SU-DHL-6 (cell line): ENCODE results near the gene CUEDC1.

ENCODE experiments used
- H2AFZ ChIP-seq: fragments of 200-600 bp; sonication (generic); 2 replicates; pipeline ENCODE4 v1.6.1; 2014; ENCODE audit warnings: low read depth, mild to moderate bottlenecking, moderate library complexity, mixed read lengths, antibody characterized with exemption, low read length; ENCODE audit not compliant: severe bottlenecking
- H3F3A ChIP-seq: fragments of 200-600 bp; shearing (Covaris generic); 2 replicates; pipeline ENCODE4 v1.6.0; 2016; ENCODE audit warnings: antibody characterized with exemption, mild to moderate bottlenecking; ENCODE audit not compliant: insufficient read depth
- H3K27ac ChIP-seq: fragments of 200-600 bp; sonication (generic); 2 replicates; pipeline ENCODE4 v1.5.1; 2016; ENCODE audit warnings: low read depth, mild to moderate bottlenecking, low read length, moderate library complexity, mixed read lengths
- H3K27me3 ChIP-seq: fragments of 200-600 bp; sonication (generic), shearing (Covaris generic); 2 replicates; pipeline ENCODE4 v1.6.0; 2014; ENCODE audit warnings: mild to moderate bottlenecking, low read length
- H3K36me3 ChIP-seq: fragments of 200-600 bp; sonication (generic); 2 replicates; pipeline ENCODE4 v1.6.1; 2014; ENCODE audit warnings: mild to moderate bottlenecking, low read length, mixed read lengths
- H3K4me2 ChIP-seq: fragments of 300-600, 200-600 bp; shearing (Covaris generic), sonication (generic); 2 replicates; pipeline ENCODE4 v1.6.0; 2014; ENCODE audit warnings: low read length, low read depth, mild to moderate bottlenecking; ENCODE audit not compliant: poor library complexity, severe bottlenecking
- H3K4me3 ChIP-seq: fragments of 200-600 bp; sonication (generic); 2 replicates; pipeline ENCODE4 v1.5.1; 2014; ENCODE audit warnings: antibody characterized with exemption, low read length, mild to moderate bottlenecking, mixed read lengths; ENCODE audit not compliant: insufficient read depth, poor library complexity, severe bottlenecking
- H3K79me2 ChIP-seq: fragments of 200-600 bp; sonication (generic); 2 replicates; pipeline ENCODE4 v1.6.1; 2014; ENCODE audit warnings: mild to moderate bottlenecking, low read length, moderate library complexity; ENCODE audit not compliant: insufficient read depth
- H3K9ac ChIP-seq: fragments of 200-600 bp; sonication (generic); 2 replicates; pipeline ENCODE4 v1.7.0; 2014; ENCODE audit warnings: mild to moderate bottlenecking, low read length
- H3K9me2 ChIP-seq: fragments of 200-600 bp; sonication (generic); replicated peaks from 2 replicates; pipeline ENCODE4 v1.6.1; 2014; ENCODE audit warnings: low read length; ENCODE audit not compliant: insufficient read depth
- H3K9me3 ChIP-seq: fragments of 200-600 bp; sonication (generic); 2 replicates; pipeline ENCODE4 v1.6.1; 2014; ENCODE audit warnings: low read length, mixed read lengths; ENCODE audit not compliant: insufficient read depth
- H4K20me1 ChIP-seq: fragments of 200-600 bp; sonication (generic); 2 replicates; pipeline ENCODE4 v1.6.1; 2014; ENCODE audit warnings: low read depth, mild to moderate bottlenecking, antibody characterized with exemption, low read length, moderate library complexity, mixed read lengths
- EZH2phosphoT487 ChIP-seq: fragments of 200-600 bp; sonication (generic), shearing (Covaris generic); conservative IDR thresholded peaks from 2 replicates; pipeline ENCODE4 v1.6.1; 2018; ENCODE audit warnings: mild to moderate bottlenecking, antibody characterized with exemption, low read length, moderate library complexity, mixed read lengths
- TF ChIP-seq, protein P1 (sequence below): fragments of 200-600 bp; sonication (generic); IDR thresholded peaks from one replicate; pipeline ENCODE4 v1.5.1; 2017; ENCODE audit warnings: antibody characterized with exemption, mild to moderate bottlenecking, low read length, moderate library complexity; ENCODE audit not compliant: insufficient read depth, poor library complexity, severe bottlenecking

Gene CUEDC1

GRCh38 chr17:57879437-57880085 lies 75.7 kb downstream of the CUEDC1 start:
- Histone ChIP-seq H3K27me3 (no peaks in the 10 kb centered on the region), H3K9me3 (no peaks in the 10 kb centered on the region), H3K4me2 (no peak overlapping the region), H3K27ac (no peak overlapping the region), H3F3A (no peaks in the 10 kb centered on the region), H4K20me1 (no peaks in the 10 kb centered on the region), H3K4me3 (no peak overlapping the region), H3K36me3 (no peaks in the 10 kb centered on the region), H3K9me2 (no peaks in the 10 kb centered on the region), H3K9ac (no peak overlapping the region), H3K79me2 (no peaks in the 10 kb centered on the region), H2AFZ (no peak overlapping the region)
- TF ChIP-seq EZH2phosphoT487: no peak
- TF ChIP-seq, protein P1, sequence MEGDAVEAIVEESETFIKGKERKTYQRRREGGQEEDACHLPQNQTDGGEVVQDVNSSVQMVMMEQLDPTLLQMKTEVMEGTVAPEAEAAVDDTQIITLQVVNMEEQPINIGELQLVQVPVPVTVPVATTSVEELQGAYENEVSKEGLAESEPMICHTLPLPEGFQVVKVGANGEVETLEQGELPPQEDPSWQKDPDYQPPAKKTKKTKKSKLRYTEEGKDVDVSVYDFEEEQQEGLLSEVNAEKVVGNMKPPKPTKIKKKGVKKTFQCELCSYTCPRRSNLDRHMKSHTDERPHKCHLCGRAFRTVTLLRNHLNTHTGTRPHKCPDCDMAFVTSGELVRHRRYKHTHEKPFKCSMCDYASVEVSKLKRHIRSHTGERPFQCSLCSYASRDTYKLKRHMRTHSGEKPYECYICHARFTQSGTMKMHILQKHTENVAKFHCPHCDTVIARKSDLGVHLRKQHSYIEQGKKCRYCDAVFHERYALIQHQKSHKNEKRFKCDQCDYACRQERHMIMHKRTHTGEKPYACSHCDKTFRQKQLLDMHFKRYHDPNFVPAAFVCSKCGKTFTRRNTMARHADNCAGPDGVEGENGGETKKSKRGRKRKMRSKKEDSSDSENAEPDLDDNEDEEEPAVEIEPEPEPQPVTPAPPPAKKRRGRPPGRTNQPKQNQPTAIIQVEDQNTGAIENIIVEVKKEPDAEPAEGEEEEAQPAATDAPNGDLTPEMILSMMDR: no peak

- Histone ChIP-seq H3K79me2 (no peaks in the 10 kb centered on the region), H2AFZ (no peak overlapping the region), H3K27me3 (no peaks in the 10 kb centered on the region), H3K27ac (no peak overlapping the region), H3K9me3 (no peaks in the 10 kb centered on the region), H3K9ac (no peak overlapping the region), H4K20me1 (no peaks in the 10 kb centered on the region), H3K4me2 (no peak overlapping the region), H3K36me3 (no peaks in the 10 kb centered on the region), H3F3A (no peaks in the 10 kb centered on the region), H3K4me3 (no peak overlapping the region), H3K9me2 (no peaks in the 10 kb centered on the region)
- TF ChIP-seq, protein P1: no peak
- no peak for TF ChIP-seq EZH2phosphoT487
Observed at GRCh38 chr17:57877803-57878377, 77.3 kb downstream of the CUEDC1 start.

DNA sequence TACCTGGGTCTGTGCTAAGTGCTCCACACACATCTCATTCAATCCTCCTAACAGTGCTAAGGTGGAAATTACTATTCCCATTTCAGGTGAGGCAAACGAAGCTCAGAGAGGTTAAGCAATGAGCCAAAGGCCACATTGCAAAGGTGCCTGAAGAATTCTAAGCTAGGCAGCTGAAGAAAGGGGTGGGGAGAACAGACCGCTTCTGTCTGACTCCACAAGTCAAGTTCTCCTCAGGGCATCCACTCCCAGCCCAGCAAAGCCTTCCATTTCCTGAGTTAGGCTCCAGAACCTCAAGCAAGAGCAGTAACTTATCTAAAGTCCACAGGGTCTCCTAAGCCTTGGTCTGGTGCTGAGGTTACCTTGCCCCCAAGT lies 78.4 kb downstream of the CUEDC1 start:
- Histone ChIP-seq H3K9me3 (no peaks in the 10 kb centered on the region), H3K9ac (no peak overlapping the region), H3K4me3 (no peak overlapping the region), H3K79me2 (no peaks in the 10 kb centered on the region), H3K9me2 (no peaks in the 10 kb centered on the region), H4K20me1 (no peaks in the 10 kb centered on the region), H3K36me3 (no peaks in the 10 kb centered on the region), H3K27ac (no peak overlapping the region), H2AFZ (no peak overlapping the region), H3K27me3 (no peaks in the 10 kb centered on the region), H3F3A (no peaks in the 10 kb centered on the region), H3K4me2 (no peak overlapping the region)
- TF ChIP-seq, protein P1: no peak
- no peak for TF ChIP-seq EZH2phosphoT487
